Left colon (tissue), 2 donors: ENCODE data around the gene EPHB2. TPM values are rescaled to one million over a fixed set of nuclear protein-coding genes. Genes with fewer than 3 reads are reported as not detected.
"Not testable (repeated sequence)": the region's sequence is repeated elsewhere in the genome, so short reads cannot be mapped to it uniquely, and the experiment has no call there.

Experiments used
- ATAC-seq: fragments of 200-7000 bp; cut with Tn5 transposase; one replicate; pipeline ENCODE4 v1.9.1; 2020; ENCODE audit warnings: mild to moderate bottlenecking, moderate library complexity
- DNase-seq, 2 donors: peaks; one replicate each; pipeline ENCODE4 v3.0.0-alpha.2; 2020
- intact Hi-C, 2 donors: fragments of 100-400 bp; cut with DNase I in 1 of 2; cut with micrococcal nuclease in 1 of 2; formaldehyde crosslinking; loops; one replicate each; pipeline versions ENCODE4 v1.11.2 to v1.14.0; 2022; cut with DNase I, micrococcal nuclease
- total RNA-seq, 2 donors: library from RNA; stranded (reverse); fragmentation: NEBNext Ultra II Directional; extraction: Animal tissue kit (Norgen Biotek cat#: 25700); gene quantifications; one replicate each; pipeline ENCODE4 v1.2.1, GENCODE V29; 2021
- donor health status: DM: no; HTN: no; CAD: no.
- donor health status: DM: yes; HTN: yes; CAD: no.

The EPHB2 gene
- total RNA-seq, 2 donors from 2014 or later, result 43.3 to 72.8 TPM

DNA sequence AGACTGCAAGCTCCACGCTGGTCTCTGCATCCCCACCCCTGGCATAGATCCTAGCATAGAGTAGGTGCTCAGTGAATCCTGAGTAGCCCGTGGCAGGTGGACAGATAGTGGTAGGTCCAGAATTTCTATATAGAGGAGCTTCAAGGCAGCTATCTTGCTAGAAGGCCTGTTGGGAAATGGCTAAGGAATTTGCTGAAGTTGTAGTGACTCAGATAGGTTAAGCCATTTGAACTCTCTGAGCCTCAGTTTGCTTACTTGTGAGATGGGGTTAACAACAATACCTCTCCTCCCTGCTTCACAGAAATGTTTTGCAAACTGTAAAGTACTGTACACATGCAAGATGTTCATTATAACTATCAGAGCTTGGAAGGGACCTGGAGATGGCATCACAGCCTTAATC, 23.4 kb upstream of the EPHB2 start:
- intact Hi-C loops, result no loop called here
- DNase-seq (no peak), ATAC-seq (no peak)

DNA sequence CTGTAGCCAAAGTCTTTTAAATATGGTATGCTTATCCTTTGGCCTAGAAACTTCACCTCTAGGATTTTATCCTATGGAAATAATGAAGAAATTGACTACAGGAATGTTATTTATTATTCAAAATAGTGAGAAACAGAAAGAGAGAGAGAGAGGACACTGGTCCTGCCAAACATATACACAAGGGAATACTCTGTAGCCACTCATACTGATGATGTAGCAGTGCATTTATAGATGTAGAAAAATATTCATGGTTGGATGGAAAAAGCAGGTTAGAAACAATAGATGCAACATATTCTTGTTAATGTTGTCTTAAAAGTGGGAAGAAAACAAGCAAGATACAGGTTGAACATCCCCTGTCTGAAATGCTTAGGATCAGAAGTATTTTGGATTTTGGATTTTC, 22.2 kb upstream of the EPHB2 start:
- intact Hi-C loops, result no loop called here
- DNase-seq, result no peak
- no peak for ATAC-seq

GRCh38 chr1:22689505-22689904, 21.1 kb upstream of the EPHB2 start:
- ATAC-seq (peak; percentile 90), DNase-seq (no peak)
- intact Hi-C loops, result no loop called here

GRCh38 chr1:22691031-22691753, 19.4 kb upstream of the EPHB2 start:
- intact Hi-C loops, result no loop called here
- ATAC-seq (no peak), DNase-seq (no peak)

DNA sequence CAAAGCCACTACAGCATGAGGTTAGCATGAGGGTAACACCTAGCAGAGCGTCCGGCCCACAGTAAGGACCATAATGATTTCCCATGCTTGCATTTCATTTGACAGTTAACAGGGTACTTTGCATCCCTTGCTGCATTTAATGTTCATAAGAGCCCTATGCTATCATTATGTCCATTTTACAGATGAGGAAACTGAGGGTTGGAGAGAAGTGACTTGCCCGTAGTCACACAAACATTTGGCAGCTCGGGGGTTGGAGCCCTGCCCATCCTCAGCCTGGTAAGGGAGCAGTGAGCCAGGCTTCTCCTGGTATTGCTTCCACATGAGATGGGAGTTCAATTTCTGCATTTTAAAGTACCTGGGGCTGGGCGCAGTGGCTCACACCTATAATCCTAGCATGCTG, 16.5 kb upstream of the EPHB2 start:
- ATAC-seq, result no peak
- intact Hi-C loops, result no loop called here

GRCh38 chr1:22696610-22697009, 14.0 kb upstream of the EPHB2 start:
- intact Hi-C loops, result no loop called here
- no peak for ATAC-seq
- no peak for DNase-seq

More for the DNA sequence above, 16.5 kb upstream of the EPHB2 start:
- no peak for DNase-seq

DNA sequence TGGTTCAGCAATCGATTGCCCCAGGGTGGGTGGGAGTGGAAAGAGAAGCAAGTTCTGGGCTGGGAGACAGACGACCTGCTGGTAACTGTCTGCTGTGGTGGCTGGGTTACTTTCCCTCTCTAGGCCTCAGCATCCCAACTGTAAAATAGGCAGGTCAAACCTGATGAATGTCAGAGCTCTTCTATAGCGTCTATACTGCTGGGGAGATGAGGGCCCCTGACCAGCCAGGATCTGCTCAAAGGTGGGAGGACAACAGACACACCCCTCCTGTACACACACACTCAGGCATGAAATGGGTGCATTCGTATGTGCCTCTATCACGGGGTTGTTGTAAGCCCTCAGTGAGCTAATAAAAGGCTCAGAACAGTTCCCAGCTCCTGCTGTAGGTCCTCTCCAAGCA, 12.7 kb upstream of the EPHB2 start:
- ATAC-seq (peak; percentile 30), DNase-seq (no peak)
- intact Hi-C loops, result no loop called here

GRCh38 chr1:22699681-22700520, 10.7 kb upstream of the EPHB2 start:
- DNase-seq (no peak), ATAC-seq (no peak)
- intact Hi-C loops, result loop anchor here in 1 of 2 donors (10.0 kb wide), 1 partner anchor 185 kb away; no protein-coding TSS in a partner anchor

- peak; percentile 83 for ATAC-seq
- intact Hi-C loops, result loop anchor here in 1 of 2 donors (10.0 kb wide), 1 partner anchor 182 kb away; no protein-coding TSS in a partner anchor
- DNase-seq, result peak; percentile 75 to 89
These were observed 8.1 kb upstream of the EPHB2 start for GRCh38 chr1:22702296-22703085.

DNA sequence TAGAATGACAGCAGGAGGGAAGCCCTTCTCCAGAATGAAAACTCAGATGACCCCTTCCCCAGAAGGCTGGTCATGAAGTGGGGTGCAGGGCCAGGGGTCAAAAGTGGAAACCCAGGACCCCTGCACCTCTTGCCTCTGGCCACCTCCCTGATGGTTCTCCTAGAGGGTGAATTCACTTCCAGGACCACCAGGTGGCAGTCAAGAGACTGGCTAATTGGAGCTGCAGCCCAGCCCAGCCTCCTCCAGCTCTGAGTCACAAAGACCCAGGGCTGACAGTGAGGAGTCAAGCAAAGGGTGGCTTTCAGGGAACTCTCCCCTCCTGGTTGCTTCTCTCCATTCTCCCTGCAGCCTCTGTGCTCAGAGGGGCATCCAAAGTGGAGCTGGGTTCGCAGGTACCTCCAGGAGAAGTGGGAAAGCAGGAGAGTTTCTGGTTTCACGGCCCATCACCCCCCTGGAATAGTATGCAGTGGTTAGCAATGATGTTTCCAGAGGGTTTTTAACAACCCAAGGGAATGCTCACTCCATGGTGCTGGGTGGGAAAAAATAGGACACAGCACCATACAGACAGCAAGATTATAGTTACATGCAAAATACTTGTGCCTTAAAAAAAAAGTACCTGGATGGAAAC, 6.1 kb upstream of the EPHB2 start:
- intact Hi-C loops, result loop anchor here in 1 of 2 donors (10.0 kb wide), 1 partner anchor 180 kb away; no protein-coding TSS in a partner anchor
- DNase-seq (peak; percentile 88 to 89), ATAC-seq (peak; percentile 58)

GRCh38 chr1:22705586-22705985, 5.1 kb upstream of the EPHB2 start:
- intact Hi-C loops, result loop anchor here in 1 of 2 donors (10.0 kb wide), 1 partner anchor 179 kb away; no protein-coding TSS in a partner anchor
- no peak for ATAC-seq

DNA sequence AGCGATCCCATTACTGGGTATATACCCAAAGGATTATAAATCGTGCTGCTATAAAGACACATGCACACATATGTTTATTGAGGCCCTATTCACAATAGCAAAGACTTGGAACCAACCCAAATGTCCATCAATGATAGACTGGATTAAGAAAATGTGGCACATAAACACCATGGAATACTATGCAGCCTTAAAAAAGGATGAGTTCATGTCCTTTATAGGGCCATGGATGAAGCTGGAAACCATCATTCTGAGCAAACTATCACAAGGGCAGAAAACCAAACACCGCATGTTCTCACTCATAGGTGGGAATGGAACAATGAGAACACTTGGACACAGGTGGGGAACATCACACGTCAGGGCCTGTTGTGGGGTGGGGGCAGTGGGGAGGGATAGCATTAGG, 4.5 kb upstream of the EPHB2 start:
- ATAC-seq, DNase-seq: not testable (repeated sequence)
- intact Hi-C loops, result loop anchor here in 1 of 2 donors (10.0 kb wide), 1 partner anchor 179 kb away; no protein-coding TSS in a partner anchor

More at GRCh38 chr1:22705586-22705985, 5.1 kb upstream of the EPHB2 start:
- no peak for DNase-seq

DNA sequence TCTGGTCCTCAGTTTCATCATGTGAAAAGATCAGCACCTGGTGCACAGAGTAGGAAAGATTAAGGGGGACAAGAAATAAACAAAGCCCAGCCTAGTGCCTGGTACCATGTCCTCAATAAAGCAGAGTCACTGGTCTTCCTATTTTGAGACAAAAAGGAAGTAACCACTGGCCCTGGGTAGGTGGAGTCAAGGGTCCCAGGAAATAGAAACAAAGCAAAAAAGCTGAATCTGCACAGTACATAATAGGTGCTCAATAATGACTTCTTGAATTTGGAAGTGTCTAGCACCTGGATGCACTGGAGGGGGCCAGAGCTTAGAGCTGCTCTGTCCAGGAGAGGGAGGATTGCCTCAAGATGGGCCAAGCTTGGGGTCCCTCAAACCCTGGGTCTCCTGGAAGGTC, 1.9 kb upstream of the EPHB2 start:
- intact Hi-C loops, result loop anchor here in 1 of 2 donors (10.0 kb wide), 1 partner anchor 176 kb away; no protein-coding TSS in a partner anchor
- DNase-seq (no peak), ATAC-seq (no peak)

- ATAC-seq (no peak), DNase-seq (no peak)
- intact Hi-C loops, result loop anchor here in 1 of 2 donors (10.0 kb wide), 1 partner anchor 176 kb away; no protein-coding TSS in a partner anchor
These were observed 1.4 kb upstream of the EPHB2 start for GRCh38 chr1:22709227-22709626.

GRCh38 chr1:22709891-22710700, 543 bp upstream of the EPHB2 start:
- intact Hi-C loops, result loop anchor here in 1 of 2 donors (10.0 kb wide), 1 partner anchor 175 kb away; no protein-coding TSS in a partner anchor
- DNase-seq (peak in 1 of 2 donors; percentile 72), ATAC-seq (peak; percentile 27)

DNA sequence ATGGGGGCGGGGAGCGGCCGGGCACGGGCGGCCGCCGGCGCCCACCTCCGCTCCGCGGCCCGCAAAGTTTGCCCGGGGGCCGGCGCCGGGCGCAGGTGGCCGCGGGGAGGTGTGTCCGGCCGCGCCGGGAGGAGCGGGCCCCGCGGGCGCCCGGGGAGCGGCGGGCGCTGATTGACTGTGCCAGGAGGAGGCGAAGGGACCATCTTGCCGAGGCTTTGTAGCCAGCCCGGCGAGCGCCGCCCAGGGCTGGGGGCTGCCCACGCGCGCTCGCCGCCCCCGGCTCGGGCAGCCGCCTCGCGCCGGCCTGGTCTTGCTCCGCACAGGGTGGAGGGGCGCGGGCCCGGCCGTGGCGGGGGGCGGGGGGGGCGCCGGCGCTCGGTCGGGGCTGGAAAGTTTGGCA, 432 bp downstream of the EPHB2 start:
- ATAC-seq (peak; percentile 6), DNase-seq (no peak)
- intact Hi-C loops, result no loop called here
